Upper lobe of right lung (tissue), 1 donor: ENCODE data around the gene KIAA1755. TPM values are rescaled to one million over a fixed set of nuclear protein-coding genes. Genes with fewer than 3 reads are reported as not detected.
A peak's percentile ranks its signal among the peaks of the same experiment; 100 is the strongest.

ENCODE experiments used
- ATAC-seq: fragments of 200-7000 bp; cut with Tn5 transposase; one replicate; pipeline ENCODE4 v1.9.1; 2020; ENCODE audit warnings: mild to moderate bottlenecking, moderate library complexity
- DNase-seq: peaks from one replicate; pipeline ENCODE4 v3.0.0-alpha.2; 2020
- H3K27ac ChIP-seq: fragments of 200-600 bp; one replicate; pipeline ENCODE4 v1.8.0; 2022
- H3K27me3 ChIP-seq: fragments of 200-600 bp; one replicate; pipeline ENCODE4 v1.8.0; 2022; ENCODE audit warnings: mild to moderate bottlenecking
- H3K36me3 ChIP-seq: fragments of 200-600 bp; one replicate; pipeline ENCODE4 v1.8.0; 2022
- H3K4me1 ChIP-seq: fragments of 200-600 bp; one replicate; pipeline ENCODE4 v1.8.0; 2022
- H3K4me3 ChIP-seq: fragments of 200-600 bp; one replicate; pipeline ENCODE4 v1.8.0; 2022; ENCODE audit warnings: mild to moderate bottlenecking
- H3K9me3 ChIP-seq: fragments of 200-600 bp; one replicate; pipeline ENCODE4 v1.8.0; 2022
- CTCF ChIP-seq: fragments of 200-600 bp; IDR thresholded peaks from one replicate; pipeline ENCODE4 v1.8.0; 2022; ENCODE audit warnings: antibody characterized with exemption
- intact Hi-C: fragments of 100-400 bp; cut with DNase I; formaldehyde crosslinking; loops from one replicate; pipeline ENCODE4 v1.11.0; 2022
- total RNA-seq: library from RNA; stranded (reverse); fragmentation: NEBNext Ultra II Directional; extraction: Animal tissue kit (Norgen Biotek cat#: 25700); gene quantifications from one replicate; pipeline ENCODE4 v1.2.1, GENCODE V29; 2021
- donor health status: DM: no; HTN: yes; CAD: no; lungs with severe emphysema.

KIAA1755 gene
- total RNA-seq, 1 donor from 2014 or later, result 2.3 TPM

- intact Hi-C loops, result no loop called here
- Histone ChIP-seq H3K4me1 (peaks cover 11% of the 10 kb centered on the region), H3K27ac (no peak overlapping the region), H3K27me3 (no peaks in the 10 kb centered on the region), H3K9me3 (no peaks in the 10 kb centered on the region), H3K36me3 (no peaks in the 10 kb centered on the region), H3K4me3 (no peak overlapping the region)
- TF ChIP-seq CTCF, result no peak
- DNase-seq, result peak; percentile 36
- no peak for ATAC-seq
These were observed 58.2 kb downstream of the KIAA1755 start for GRCh38 chr20:38202153-38202981.

GRCh38 chr20:38201356-38201755 is 59.2 kb downstream of the KIAA1755 start:
- ATAC-seq (peak; percentile 72), DNase-seq (peak; percentile 76)

GRCh38 chr20:38200646-38201045 is 59.9 kb downstream of the KIAA1755 start:
- no peaks in the 10 kb centered on the region for H3K36me3 ChIP-seq
- H3K4me3 ChIP-seq, result no peak overlapping the region
- ATAC-seq, result no peak
- H3K9me3 ChIP-seq, result no peaks in the 10 kb centered on the region
- H3K4me1 ChIP-seq, result peaks cover 25% of the 10 kb centered on the region
- H3K27ac ChIP-seq, result no peak overlapping the region
- peak; percentile 21 for DNase-seq
- H3K27me3 ChIP-seq, result no peaks in the 10 kb centered on the region
- intact Hi-C loops, result no loop called here
- no peak for TF ChIP-seq CTCF

More at GRCh38 chr20:38201356-38201755, 59.2 kb downstream of the KIAA1755 start:
- no peak overlapping the region for H3K4me3 ChIP-seq
- intact Hi-C loops, result no loop called here
- no peaks in the 10 kb centered on the region for H3K36me3 ChIP-seq
- no peak for TF ChIP-seq CTCF
- no peak overlapping the region for H3K27ac ChIP-seq
- no peaks in the 10 kb centered on the region for H3K27me3 ChIP-seq
- H3K9me3 ChIP-seq, result no peaks in the 10 kb centered on the region
- peaks cover 21% of the 10 kb centered on the region for H3K4me1 ChIP-seq

GRCh38 chr20:38199501-38200390 is 60.8 kb downstream of the KIAA1755 start:
- TF ChIP-seq CTCF, result no peak
- intact Hi-C loops, result no loop called here
- Histone ChIP-seq H3K27ac (no peak overlapping the region), H3K27me3 (no peaks in the 10 kb centered on the region), H3K36me3 (no peaks in the 10 kb centered on the region), H3K4me3 (no peak overlapping the region), H3K4me1 (peaks cover 25% of the 10 kb centered on the region), H3K9me3 (no peaks in the 10 kb centered on the region)
- DNase-seq, result peak; percentile 10
- ATAC-seq, result no peak

GRCh38 chr20:38198238-38198861 is 62.2 kb downstream of the KIAA1755 start:
- no peak for DNase-seq
- Histone ChIP-seq H3K36me3 (no peaks in the 10 kb centered on the region), H3K9me3 (no peaks in the 10 kb centered on the region), H3K4me3 (no peak overlapping the region), H3K4me1 (peaks cover 25% of the 10 kb centered on the region), H3K27me3 (no peaks in the 10 kb centered on the region), H3K27ac (no peak overlapping the region)
- intact Hi-C loops, result no loop called here
- TF ChIP-seq CTCF, result no peak
- ATAC-seq, result no peak
